H9 (cell line): ENCODE results near the gene ALDH1A1. TPM values are rescaled to one million over a fixed set of nuclear protein-coding genes. Genes with fewer than 3 reads are reported as not detected.

ENCODE experiments used
- DNase-seq: peaks from one replicate; pipeline ENCODE4 v3.0.0-alpha.2; 2017
- H2AFZ ChIP-seq: one replicate; pipeline ENCODE4 v1.6.1; 2013; ENCODE audit warnings: mild to moderate bottlenecking, low read length, control low read depth, moderate library complexity
- H2AK5ac ChIP-seq: 2 replicates; pipeline ENCODE4 v1.6.1; 2013; ENCODE audit warnings: low read length, control low read depth, mixed read lengths; ENCODE audit not compliant: insufficient read length
- H2BK120ac ChIP-seq: one replicate; pipeline ENCODE4 v1.6.1; 2013; ENCODE audit warnings: low read depth, mild to moderate bottlenecking, low read length, control low read depth, inconsistent platforms; ENCODE audit not compliant: poor library complexity, severe bottlenecking
- H2BK12ac ChIP-seq: 2 replicates; pipeline ENCODE4 v1.6.1; 2013; ENCODE audit warnings: low read length, control low read depth, mixed read lengths, low read depth; ENCODE audit not compliant: insufficient read length
- H2BK15ac ChIP-seq: 2 replicates; pipeline ENCODE4 v1.6.1; 2013; ENCODE audit warnings: low read depth, low read length, control low read depth
- H2BK20ac ChIP-seq: one replicate; pipeline ENCODE4 v1.6.1; 2013; ENCODE audit warnings: low read depth, mild to moderate bottlenecking, low read length, control low read depth, inconsistent platforms; ENCODE audit not compliant: poor library complexity, severe bottlenecking
- H2BK5ac ChIP-seq: 2 replicates; pipeline ENCODE4 v1.6.1; 2013; ENCODE audit warnings: low read length, control low read depth, mixed read lengths; ENCODE audit not compliant: insufficient read length
- H3K14ac ChIP-seq: 2 replicates; pipeline ENCODE4 v1.6.1; 2013; ENCODE audit warnings: low read length, control low read depth; ENCODE audit not compliant: insufficient read depth
- H3K18ac ChIP-seq: 2 replicates; pipeline ENCODE4 v1.6.1; 2013; ENCODE audit warnings: low read depth, mild to moderate bottlenecking, mixed read lengths, low read length, control low read depth; ENCODE audit not compliant: insufficient read length
- H3K23ac ChIP-seq: 2 replicates; pipeline ENCODE4 v1.6.1; 2013; ENCODE audit warnings: low read length, control low read depth, mixed read lengths, low read depth; ENCODE audit not compliant: insufficient read length
- H3K23me2 ChIP-seq: 2 replicates; pipeline ENCODE4 v1.6.1; 2013; ENCODE audit warnings: low read depth, mild to moderate bottlenecking, mixed read lengths, low read length, control low read depth; ENCODE audit not compliant: insufficient read length, poor library complexity, severe bottlenecking
- H3K27ac ChIP-seq: 2 replicates; pipeline ENCODE4 v1.5.1; 2013; ENCODE audit warnings: low read length, control low read depth, mixed read lengths, low read depth; ENCODE audit not compliant: insufficient read length
- H3K27me3 ChIP-seq: 2 replicates; pipeline ENCODE4 v1.6.1; 2013; ENCODE audit warnings: low read length, control low read depth, inconsistent platforms; ENCODE audit not compliant: insufficient read depth
- H3K4ac ChIP-seq: 2 replicates; pipeline ENCODE4 v1.6.1; 2013; ENCODE audit warnings: low read depth, mild to moderate bottlenecking, control low read depth, inconsistent platforms, low read length, moderate library complexity
- H3K4me1 ChIP-seq: 2 replicates; pipeline ENCODE4 v1.6.1; 2013; ENCODE audit warnings: low read length, control low read depth, inconsistent platforms; ENCODE audit not compliant: insufficient read depth
- H3K4me2 ChIP-seq: 2 replicates; pipeline ENCODE4 v1.6.1; 2013; ENCODE audit warnings: low read length, control low read depth, mixed read lengths; ENCODE audit not compliant: insufficient read length, insufficient read depth
- H3K56ac ChIP-seq: 2 replicates; pipeline ENCODE4 v1.6.1; 2013; ENCODE audit warnings: low read depth, mild to moderate bottlenecking, mixed read lengths, low read length, control low read depth; ENCODE audit not compliant: insufficient read length
- H3K79me1 ChIP-seq: 2 replicates; pipeline ENCODE4 v1.6.1; 2013; ENCODE audit warnings: low read depth, mild to moderate bottlenecking, moderate library complexity, low read length, control low read depth, inconsistent platforms; ENCODE audit not compliant: insufficient read depth, poor library complexity, severe bottlenecking
- H3K79me2 ChIP-seq: 2 replicates; pipeline ENCODE4 v1.6.1; 2013; ENCODE audit warnings: low read length, control low read depth, inconsistent platforms; ENCODE audit not compliant: insufficient read depth
- H3K9ac ChIP-seq: 2 replicates; pipeline ENCODE4 v1.6.1; 2013; ENCODE audit warnings: low read length, control low read depth, mixed read lengths; ENCODE audit not compliant: insufficient read length; ENCODE audit errors: extremely low read depth
- H3K9me3 ChIP-seq: one replicate; pipeline ENCODE4 v1.6.1; 2013; ENCODE audit warnings: low read depth, low read length, inconsistent platforms; ENCODE audit not compliant: control insufficient read depth
- H3T11ph ChIP-seq: one replicate; pipeline ENCODE4 v1.6.1; 2013; ENCODE audit warnings: mild to moderate bottlenecking, low read length, control low read depth, inconsistent platforms
- H4K20me1 ChIP-seq: one replicate; pipeline ENCODE4 v1.6.1; 2013; ENCODE audit not compliant: control insufficient read depth, insufficient read length, insufficient read depth
- H4K5ac ChIP-seq: 2 replicates; pipeline ENCODE4 v1.6.1; 2013; ENCODE audit warnings: low read depth, mild to moderate bottlenecking, mixed read lengths, low read length, control low read depth; ENCODE audit not compliant: insufficient read length
- H4K8ac ChIP-seq: replicated peaks from 2 replicates; pipeline ENCODE4 v1.6.1; 2013; ENCODE audit warnings: low read length, control low read depth, mixed read lengths, low read depth; ENCODE audit not compliant: insufficient read length
- H4K91ac ChIP-seq: 2 replicates; pipeline ENCODE4 v1.6.1; 2013; ENCODE audit warnings: low read depth, mild to moderate bottlenecking, moderate library complexity, mixed read lengths, low read length, control low read depth; ENCODE audit not compliant: insufficient read length
- H3K27ac Mint-ChIP-seq, 3 experiments: 2 replicates in 2 of 3; 3 replicates in 1 of 3; pipeline ENCODE4 v1.8.0; 2020 to 2021; ENCODE audit warnings: mixed read lengths in 3 of 3, mild to moderate bottlenecking in 1 of 3, moderate library complexity in 1 of 3
- H3K27me3 Mint-ChIP-seq: 2 replicates; pipeline ENCODE4 v1.8.0; 2021; ENCODE audit warnings: low read depth, mild to moderate bottlenecking, moderate library complexity, mixed read lengths
- H3K36me3 Mint-ChIP-seq, 3 experiments: 2 replicates in 2 of 3; 3 replicates in 1 of 3; pipeline ENCODE4 v1.8.0; 2020 to 2021; ENCODE audit warnings: low read depth in 3 of 3, mixed read lengths in 3 of 3; ENCODE audit not compliant: insufficient read depth in 1 of 3
- H3K4me1 Mint-ChIP-seq, 2 experiments: 2 replicates each; pipeline ENCODE4 v1.8.0; 2020; ENCODE audit warnings: mixed read lengths in 2 of 2
- H3K4me3 Mint-ChIP-seq, 2 experiments: 2 replicates in 1 of 2; 3 replicates in 1 of 2; pipeline ENCODE4 v1.8.0; 2020 to 2021; ENCODE audit warnings: mild to moderate bottlenecking in 2 of 2, mixed read lengths in 2 of 2, moderate library complexity in 1 of 2
- H3K9me3 Mint-ChIP-seq, 2 experiments: 2 replicates in 1 of 2; 3 replicates in 1 of 2; pipeline ENCODE4 v1.8.0; 2020; ENCODE audit warnings: mild to moderate bottlenecking in 2 of 2, mixed read lengths in 2 of 2, moderate library complexity in 1 of 2
- CTCF ChIP-seq: fragments of 200-600 bp; sonication (generic); conservative IDR thresholded peaks from 3 replicates; pipeline ENCODE4 v1.8.0; 2021; ENCODE audit warnings: antibody characterized with exemption, mild to moderate bottlenecking
- WGBS: extraction: QIAGEN DNeasy Blood & Tissue Kit; methylation state at CpG from one replicate; pipeline ENCODE4 v1.1.7; 2013; ENCODE audit warnings: missing lambda C conversion rate, low lambda C conversion rate, mixed read lengths; ENCODE audit not compliant: insufficient read length; ENCODE audit errors: extremely low coverage; 5-methylcytosine and 5-hydroxymethylcytosine counted together
- total RNA-seq: library from RNA; stranded (reverse); gene quantifications from 2 replicates; pipeline ENCODE4 v1.2.1, GENCODE V29; 2021

The ALDH1A1 gene
- total RNA-seq, 1 experiment from 2014 or later = 1.1 TPM

- Histone ChIP-seq H3K4me2 (no peak overlapping the region), H2BK5ac (no peak overlapping the region), H4K8ac (no peak overlapping the region), H3K23ac (no peak overlapping the region), H3K27ac (no peak overlapping the region), H3T11ph (no peak overlapping the region), H2AK5ac (no peak overlapping the region), H3K79me2 (no peaks in the 10 kb centered on the region), H2BK15ac (no peak overlapping the region), H3K23me2 (no peaks in the 10 kb centered on the region), H3K79me1 (no peaks in the 10 kb centered on the region), H3K4me1 (no peaks in the 10 kb centered on the region), H4K91ac (no peak overlapping the region), H4K5ac (no peak overlapping the region), H3K14ac (no peak overlapping the region), H4K20me1 (no peaks in the 10 kb centered on the region), H3K4ac (no peak overlapping the region), H3K9ac (no peak overlapping the region), H3K9me3 (no peaks in the 10 kb centered on the region), H2BK12ac (no peak overlapping the region), H2AFZ (no peak overlapping the region), H3K27me3 (no peaks in the 10 kb centered on the region), H3K56ac (no peak overlapping the region), H3K18ac (no peak overlapping the region), H2BK20ac (no peak overlapping the region), H2BK120ac (no peak overlapping the region)
- Mint-ChIP-seq H3K4me1 (no peaks in the 10 kb centered on the region), H3K27me3 (no peaks in the 10 kb centered on the region; the same call in 1 of the 2 replicates), H3K27ac (no peak overlapping the region; a peak in 1 of 7 replicates), H3K36me3 (peaks cover 3 to 7% (median 7%) of the 10 kb centered on the region in 3 experiments; a peak in 3 of 7 replicates), H3K4me3 (no peak overlapping the region), H3K9me3 (peaks cover 5 to 9% of the 10 kb centered on the region in 2 experiments)
- no CpG with 5 or more reads among the region's 6 CpGs for WGBS
- no peak for DNase-seq
- TF ChIP-seq CTCF = no peak
These were observed 70.6 kb downstream of the ALDH1A1 start for GRCh38 chr9:72882117-72882775.
